K562 (cell line): ENCODE results near the gene PRKD2. TPM values are rescaled to one million over a fixed set of nuclear protein-coding genes. Genes with fewer than 3 reads are reported as not detected.

ENCODE experiments used
- ATAC-seq: fragments of 200-7000 bp; cut with Tn5 transposase; 3 replicates; pipeline ENCODE4 v1.9.1; 2020; ENCODE audit warnings: moderate library complexity
- BruUV-seq: library from RNA; stranded (reverse); fragments of 400-500 nt; replicated peaks from 2 replicates; lab custom pipeline; 2021; lab: Mats Ljungman, UMichigan
- CTCF ChIA-PET: fragments of 300-600 bp; formaldehyde crosslinking; extraction: SDS; loops from one replicate; lab custom pipeline; 2021; ENCODE audit warnings: low intra/inter-chr PET ratio; lab: Yijun Ruan, JAX
- POLR2A ChIA-PET: fragments of 300-600, 350-650 bp; sonication (Branson Sonifier 250); formaldehyde crosslinking; extraction: SDS; loops from one replicate; lab custom pipeline; 2021; ENCODE audit warnings: antibody characterized with exemption, inconsistent platforms; lab: Yijun Ruan, JAX
- DNase-seq, 4 experiments: peaks; one replicate each; pipeline versions ENCODE4 v3.0.0 to v3.0.0-alpha.2; 2011 to 2018; ENCODE audit warnings: low spot score in 3 of 4, mixed read lengths in 3 of 4; ENCODE audit errors: extremely low read depth in 1 of 4
- FAIRE-seq: peaks from 2 replicates; lab custom pipeline; 2011; peaks lifted over from hg19 to GRCh38; lab: Jason Lieb, UNC
- H2AFZ ChIP-seq: 2 replicates; pipeline ENCODE4 v1.6.0; 2011; ENCODE audit warnings: low read depth, low read length, control low read depth, inconsistent platforms
- H3K27ac ChIP-seq: fragments of 200-600 bp; 3 replicates; pipeline ENCODE4 v1.8.0; 2011; ENCODE audit warnings: low read depth, mild to moderate bottlenecking, control low read depth, inconsistent platforms, low read length, moderate library complexity, mixed read lengths; ENCODE audit errors: extremely low read depth
- H3K27me3 ChIP-seq, 2 experiments: fragments of 300-600 bp in 1 of 2; 2 replicates in 1 of 2; 3 replicates in 1 of 2; pipeline versions ENCODE4 v1.6.0 to v1.8.0; 2011; ENCODE audit warnings: inconsistent platforms in 2 of 2, low read length in 2 of 2, mild to moderate bottlenecking in 1 of 2, mixed read lengths in 1 of 2, moderate library complexity in 1 of 2; ENCODE audit not compliant: control insufficient read depth in 2 of 2, insufficient read depth in 2 of 2
- H3K36me3 ChIP-seq: fragments of 300-600 bp; 3 replicates; pipeline ENCODE4 v1.8.0; 2011; ENCODE audit warnings: mild to moderate bottlenecking, low read length, inconsistent platforms; ENCODE audit not compliant: control insufficient read depth, insufficient read depth
- H3K4me1 ChIP-seq, 2 experiments: fragments of 200-600 bp in 1 of 2; replicated peaks in 1 of 2; 2 replicates in 1 of 2; 3 replicates in 1 of 2; pipeline versions ENCODE4 v1.5.1 to v1.8.0; 2011; ENCODE audit warnings: inconsistent platforms in 2 of 2, low read length in 2 of 2, mild to moderate bottlenecking in 1 of 2, mixed read lengths in 1 of 2, moderate library complexity in 1 of 2; ENCODE audit not compliant: control insufficient read depth in 2 of 2, insufficient read depth in 2 of 2
- H3K4me2 ChIP-seq: 2 replicates; pipeline ENCODE4 v1.6.1; 2011; ENCODE audit warnings: low read length, control low read depth, inconsistent platforms, mixed read lengths; ENCODE audit not compliant: insufficient read depth
- H3K4me3 ChIP-seq: fragments of 200-600 bp; sonication (generic), shearing (Covaris generic); 2 replicates; pipeline ENCODE4 v1.5.1; 2016; ENCODE audit warnings: control low read depth, inconsistent platforms
- H3K79me2 ChIP-seq: fragments of 200-600 bp; 3 replicates; pipeline ENCODE4 v1.8.0; 2011; ENCODE audit warnings: low read length, inconsistent platforms; ENCODE audit not compliant: control insufficient read depth, insufficient read depth
- H3K9ac ChIP-seq, 2 experiments: 2 replicates each; pipeline versions ENCODE4 v1.6.0 to v1.6.1; 2011; ENCODE audit warnings: low read depth in 2 of 2, low read length in 2 of 2, control low read depth in 1 of 2, inconsistent platforms in 1 of 2, mild to moderate bottlenecking in 1 of 2, mixed read lengths in 1 of 2; ENCODE audit not compliant: insufficient read depth in 1 of 2
- H3K9me1 ChIP-seq: one replicate; pipeline ENCODE4 v1.6.0; 2011; ENCODE audit warnings: inconsistent platforms, mild to moderate bottlenecking, low read length, moderate library complexity; ENCODE audit not compliant: control insufficient read depth, insufficient read depth
- H3K9me3 ChIP-seq: replicated peaks from 2 replicates; pipeline ENCODE4 v1.5.1; 2011; ENCODE audit warnings: low read depth, low read length, inconsistent platforms; ENCODE audit not compliant: control insufficient read depth, insufficient read depth
- H4K20me1 ChIP-seq: replicated peaks from 2 replicates; pipeline ENCODE4 v1.6.1; 2011; ENCODE audit warnings: low read length, inconsistent platforms, mixed read lengths; ENCODE audit not compliant: control insufficient read depth, insufficient read depth
- ATF1 ChIP-seq, 2 experiments: fragments of 450-650 bp in 1 of 2; IDR thresholded peaks; 2 replicates each; pipeline ENCODE4 v1.6.1; 2016; ENCODE audit warnings: missing compliant biosample characterization in 1 of 2, missing genetic modification characterization in 1 of 2
- CCAR2 ChIP-seq: fragments of 200-400 bp; formaldehyde crosslinking; IDR thresholded peaks from 2 replicates; pipeline ENCODE4 v1.6.1; 2017; ENCODE audit warnings: mild to moderate bottlenecking, low read depth, low read length
- GATAD2B ChIP-seq: fragments of 450-650 bp; IDR thresholded peaks from 2 replicates; pipeline ENCODE4 v1.6.1; 2017; ENCODE audit warnings: mild to moderate bottlenecking, borderline replicate concordance
- HDAC1 ChIP-seq, 2 experiments: fragments of 450-650 bp; IDR thresholded peaks; 2 replicates each; pipeline ENCODE4 v1.6.1; 2016 to 2017; ENCODE audit warnings: inconsistent platforms in 1 of 2, mild to moderate bottlenecking in 1 of 2, moderate library complexity in 1 of 2
- MAFG ChIP-seq: fragments of 450-650 bp; conservative IDR thresholded peaks from 2 replicates; pipeline ENCODE4 v1.6.1; 2016; ENCODE audit warnings: missing genetic modification characterization, missing compliant biosample characterization
- RB1 ChIP-seq: fragments of 450-650 bp; IDR thresholded peaks from 2 replicates; pipeline ENCODE4 v1.6.1; 2017; ENCODE audit warnings: low read depth, mild to moderate bottlenecking
- RBM34 ChIP-seq: fragments of 200-400 bp; formaldehyde crosslinking; IDR thresholded peaks from 2 replicates; pipeline ENCODE4 v1.6.1; 2018; ENCODE audit warnings: low read length, borderline replicate concordance; ENCODE audit not compliant: insufficient read depth
- SAFB ChIP-seq: fragments of 200-400 bp; formaldehyde crosslinking; IDR thresholded peaks from 2 replicates; pipeline ENCODE4 v1.6.1; 2017; ENCODE audit warnings: low read depth, low read length, borderline replicate concordance
- SIN3A ChIP-seq, 2 experiments: fragments of 150-350 bp in 1 of 2; IDR thresholded peaks; 2 replicates each; pipeline ENCODE4 v1.6.1; 2011 to 2016; ENCODE audit warnings: borderline replicate concordance in 2 of 2, low read depth in 2 of 2, low read length in 2 of 2, mild to moderate bottlenecking in 2 of 2, moderate library complexity in 2 of 2; ENCODE audit not compliant: control insufficient read depth in 1 of 2
- SMAD4 ChIP-seq: fragments of 250-450 bp; sonication (Bioruptor Pico); conservative IDR thresholded peaks from 2 replicates; pipeline ENCODE4 v1.8.0; 2021; ENCODE audit warnings: inconsistent platforms, mild to moderate bottlenecking, moderate library complexity
- U2AF1 ChIP-seq: fragments of 200-400 bp; formaldehyde crosslinking; optimal IDR thresholded peaks from 2 replicates; pipeline ENCODE3; 2017; ENCODE audit warnings: mild to moderate bottlenecking, low read depth, low read length, moderate library complexity
- ZFX ChIP-seq: sonication (generic); formaldehyde crosslinking; IDR thresholded peaks from 2 replicates; pipeline ENCODE4 v1.8.0; 2022; ENCODE audit warnings: mild to moderate bottlenecking, missing genetic modification reagents, moderate library complexity
- WGBS: fragments of 100-300 bp; shearing (Covaris generic); methylation state at CpG from one replicate; pipeline ENCODE4 v1.1.6; 2016; ENCODE audit warnings: low coverage, mixed read lengths; ENCODE audit not compliant: insufficient coverage; ENCODE audit errors: missing lambda C conversion rate; 5-methylcytosine and 5-hydroxymethylcytosine counted together
- in situ Hi-C: fragments of 300-500 bp; cut with MboI; formaldehyde crosslinking; loops from 4 replicates; pipeline ENCODE4 v1.15.0; 2018; ENCODE audit warnings: inconsistent platforms, mixed read lengths
- intact Hi-C: fragments of 100-400 bp; cut with micrococcal nuclease; formaldehyde crosslinking; loops from 2 replicates; pipeline ENCODE4 v1.14.2; 2022
- polyA plus RNA-seq, 8 experiments: library from polyadenylated mRNA; depleted of rRNA in 4 of 8; stranded (reverse) in 5 of 8; unstranded in 3 of 8; fragments of >200 nt; fragmentation: Nextera tagmentation in 2 of 8; fragmentation: Illumina TruSeq in 1 of 8; extraction: Ambion mirVana in 2 of 8; extraction: Trizol in 1 of 8; gene quantifications; 2 replicates each; pipeline versions ENCODE4 v1.2.1 to v1.2.3, GENCODE V29; 2011 to 2014; ENCODE audit warnings: inconsistent platforms in 1 of 8, missing spikeins in 1 of 8
- total RNA-seq, 7 experiments: library from RNA; depleted of rRNA in 6 of 7; stranded (reverse); fragments of >200 nt in 6 of 7; fragmentation: Illumina TruSeq in 2 of 7; extraction: Trizol in 2 of 7; gene quantifications; 2 replicates each; pipeline versions ENCODE4 v1.2.1 to v1.2.3, GENCODE V29; 2011 to 2021; ENCODE audit warnings: low replicate concordance in 1 of 7
- TF ChIP-seq, protein P1 (sequence below): fragments of 250-450 bp; sonication (Bioruptor Pico); IDR thresholded peaks from 2 replicates; pipeline ENCODE4 v1.9.0; 2021; ENCODE audit warnings: mild to moderate bottlenecking, inconsistent platforms
- TF ChIP-seq, protein P2 (sequence below): sonication (generic); formaldehyde crosslinking; IDR thresholded peaks from 2 replicates; pipeline ENCODE4 v1.8.0; 2022; ENCODE audit warnings: mild to moderate bottlenecking, missing genetic modification reagents, borderline replicate concordance
- TF ChIP-seq, protein P3 (sequence below), 2 experiments: fragments of 450-650 bp in 1 of 2; sonication (generic) in 1 of 2; formaldehyde crosslinking; conservative IDR thresholded peaks; 2 replicates each; pipeline versions ENCODE4 v1.4.0 to v1.8.1; 2020 to 2022; ENCODE audit warnings: mild to moderate bottlenecking in 1 of 2, missing genetic modification reagents in 1 of 2

The PRKD2 gene
- total and polyA plus RNA-seq, 9 of the 15 experiments (the other 6 are each of a cell fraction or from before 2014, with no cell fraction given) = 1.8 to 60.0 (median 15.0) TPM

DNA sequence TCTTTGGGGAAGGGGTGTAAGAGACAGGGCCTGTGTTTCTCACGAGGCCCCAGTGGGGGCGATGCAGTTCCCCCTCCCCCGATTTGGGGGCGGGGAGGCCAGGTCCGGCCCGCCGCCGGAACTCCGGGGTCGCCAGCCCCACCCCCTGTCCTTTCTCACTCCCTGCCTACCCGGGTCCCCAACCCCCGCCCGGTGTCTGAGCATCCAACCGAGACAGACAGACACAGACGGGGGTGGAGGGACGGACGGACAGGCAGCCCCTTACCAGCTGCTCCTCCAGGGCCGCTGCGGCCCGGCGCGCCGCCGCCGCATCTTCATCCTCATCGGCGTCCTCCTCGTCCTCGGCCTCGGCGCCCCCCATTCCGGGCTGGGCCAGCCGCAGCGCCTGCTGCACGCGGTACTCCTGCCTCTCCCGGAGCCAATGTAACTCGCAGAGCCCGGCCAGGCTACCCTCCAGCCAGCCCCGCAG is 56.3 kb downstream of the PRKD2 start:
- peak overlapping the region; percentile 54 for H3K4me3 ChIP-seq
- H3K9ac ChIP-seq = peak overlapping the region in 1 of 2 experiments; percentile 87; a peak in 2 of 4 replicates
- intact Hi-C loops = loop anchor here (1.0 kb wide), 1 partner anchor 59 kb away; the partner anchor contains the start of gene CALM3
- ATAC-seq = peak; percentile 19
- no peak for FAIRE-seq
- no peaks in the 10 kb centered on the region for H3K79me2 ChIP-seq
- H3K27me3 ChIP-seq = no peaks in the 10 kb centered on the region
- ChIA-PET CTCF (interaction anchor here (0.7 to 3.0 kb wide), 4 partner anchors 10 to 131 kb away, joined by 3 to 26 read pairs (median 24); no protein-coding TSS in a partner anchor), POLR2A (interaction anchor here (0.6 to 2.3 kb wide), 9 partner anchors 12 to 127 kb away, joined by 3 to 10 read pairs (median 5); partner anchors contain the start of gene CALM3)
- no TSS peak for BruUV-seq
- H3K4me1 ChIP-seq = peaks cover 25 to 30% of the 10 kb centered on the region in 2 experiments
- DNase-seq = peak in 3 of 4 experiments; percentile 32 to 56 (median 49)
- H3K9me1 ChIP-seq = no peaks in the 10 kb centered on the region
- in situ Hi-C loops = loop anchor here (5.0 kb wide), 1 partner anchor 48 kb away; no protein-coding TSS in a partner anchor
- no peaks in the 10 kb centered on the region for H4K20me1 ChIP-seq
- H2AFZ ChIP-seq = peak overlapping the region; percentile 75
- H3K27ac ChIP-seq = peak overlapping the region; percentile 24; the same call in 1 of the 3 replicates
- no peaks in the 10 kb centered on the region for H3K9me3 ChIP-seq
- no peaks in the 10 kb centered on the region for H3K36me3 ChIP-seq
- peak overlapping the region; percentile 80 for H3K4me2 ChIP-seq
- 1% methylated on average over 23 of the region's 40 CpGs for WGBS
- TF ChIP-seq CCAR2 (no peak), GATAD2B (no peak), HDAC1 (IDR thresholded peaks at IDR 0.05) (peak in 1 of 2 experiments; percentile 41; a peak in 1 of 4 replicates), SMAD4 (0 out of 2 replicates have a peak, but pooled peaks have one; percentile 25), SAFB (no peak), ZFX (CRISPR knock-in tag) (peak; percentile 36; the same call in 1 of the 2 replicates), RB1 (0 out of 2 replicates have a peak, but pooled peaks have one; percentile 28), RBM34 (0 out of 2 replicates have a peak, but pooled peaks have one; percentile 1), ATF1 (CRISPR knock-in tag; IDR thresholded peaks at IDR 0.05) (no peak), ATF1 (tag; IDR thresholded peaks at IDR 0.05) (no peak), U2AF1 (peak; percentile 50), MAFG (tag) (no peak), SIN3A (IDR thresholded peaks at IDR 0.05; ENCODE audit: borderline replicate concordance in 2 of 2, control insufficient read depth in 1 of 2, low read depth in 2 of 2, low read length in 2 of 2) (peak in 1 of 2 experiments; percentile 59; a peak in 1 of 4 replicates)
- TF ChIP-seq, protein P1, sequence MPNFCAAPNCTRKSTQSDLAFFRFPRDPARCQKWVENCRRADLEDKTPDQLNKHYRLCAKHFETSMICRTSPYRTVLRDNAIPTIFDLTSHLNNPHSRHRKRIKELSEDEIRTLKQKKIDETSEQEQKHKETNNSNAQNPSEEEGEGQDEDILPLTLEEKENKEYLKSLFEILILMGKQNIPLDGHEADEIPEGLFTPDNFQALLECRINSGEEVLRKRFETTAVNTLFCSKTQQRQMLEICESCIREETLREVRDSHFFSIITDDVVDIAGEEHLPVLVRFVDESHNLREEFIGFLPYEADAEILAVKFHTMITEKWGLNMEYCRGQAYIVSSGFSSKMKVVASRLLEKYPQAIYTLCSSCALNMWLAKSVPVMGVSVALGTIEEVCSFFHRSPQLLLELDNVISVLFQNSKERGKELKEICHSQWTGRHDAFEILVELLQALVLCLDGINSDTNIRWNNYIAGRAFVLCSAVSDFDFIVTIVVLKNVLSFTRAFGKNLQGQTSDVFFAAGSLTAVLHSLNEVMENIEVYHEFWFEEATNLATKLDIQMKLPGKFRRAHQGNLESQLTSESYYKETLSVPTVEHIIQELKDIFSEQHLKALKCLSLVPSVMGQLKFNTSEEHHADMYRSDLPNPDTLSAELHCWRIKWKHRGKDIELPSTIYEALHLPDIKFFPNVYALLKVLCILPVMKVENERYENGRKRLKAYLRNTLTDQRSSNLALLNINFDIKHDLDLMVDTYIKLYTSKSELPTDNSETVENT = peak; percentile 28; the same call in 1 of the 2 replicates
- TF ChIP-seq, protein P2, sequence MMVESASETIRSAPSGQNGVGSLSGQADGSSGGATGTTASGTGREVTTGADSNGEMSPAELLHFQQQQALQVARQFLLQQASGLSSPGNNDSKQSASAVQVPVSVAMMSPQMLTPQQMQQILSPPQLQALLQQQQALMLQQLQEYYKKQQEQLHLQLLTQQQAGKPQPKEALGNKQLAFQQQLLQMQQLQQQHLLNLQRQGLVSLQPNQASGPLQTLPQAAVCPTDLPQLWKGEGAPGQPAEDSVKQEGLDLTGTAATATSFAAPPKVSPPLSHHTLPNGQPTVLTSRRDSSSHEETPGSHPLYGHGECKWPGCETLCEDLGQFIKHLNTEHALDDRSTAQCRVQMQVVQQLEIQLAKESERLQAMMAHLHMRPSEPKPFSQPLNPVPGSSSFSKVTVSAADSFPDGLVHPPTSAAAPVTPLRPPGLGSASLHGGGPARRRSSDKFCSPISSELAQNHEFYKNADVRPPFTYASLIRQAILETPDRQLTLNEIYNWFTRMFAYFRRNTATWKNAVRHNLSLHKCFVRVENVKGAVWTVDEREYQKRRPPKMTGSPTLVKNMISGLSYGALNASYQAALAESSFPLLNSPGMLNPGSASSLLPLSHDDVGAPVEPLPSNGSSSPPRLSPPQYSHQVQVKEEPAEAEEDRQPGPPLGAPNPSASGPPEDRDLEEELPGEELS (CRISPR knock-in tag) = peak; percentile 63; the same call in 1 of the 2 replicates
- TF ChIP-seq, protein P3, sequence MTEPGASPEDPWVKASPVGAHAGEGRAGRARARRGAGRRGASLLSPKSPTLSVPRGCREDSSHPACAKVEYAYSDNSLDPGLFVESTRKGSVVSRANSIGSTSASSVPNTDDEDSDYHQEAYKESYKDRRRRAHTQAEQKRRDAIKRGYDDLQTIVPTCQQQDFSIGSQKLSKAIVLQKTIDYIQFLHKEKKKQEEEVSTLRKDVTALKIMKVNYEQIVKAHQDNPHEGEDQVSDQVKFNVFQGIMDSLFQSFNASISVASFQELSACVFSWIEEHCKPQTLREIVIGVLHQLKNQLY (CRISPR knock-in tag; conservative IDR thresholded peaks at IDR 0.05) = no peak
